H1 (cell line): ENCODE results near the gene ST13. TPM values are rescaled to one million over a fixed set of nuclear protein-coding genes. Genes with fewer than 3 reads are reported as not detected.

Source experiments
- ASH2L ChIP-seq: fragments of 200-600, 300-600 bp; sonication (generic); IDR thresholded peaks from one replicate; pipeline ENCODE4 v1.7.1; 2017; ENCODE audit warnings: low read length
- BCL11A ChIP-seq, 2 experiments: IDR thresholded peaks; one replicate each; pipeline ENCODE4 v1.6.1; 2011; ENCODE audit warnings: low read depth in 2 of 2, low read length in 2 of 2, mild to moderate bottlenecking in 2 of 2
- CBX5 ChIP-seq: fragments of 300-800, 300-1000 bp; sonication (generic); IDR thresholded peaks from 2 replicates; pipeline ENCODE4 v1.7.1; 2016; ENCODE audit warnings: antibody characterized with exemption, low read length, low read depth
- CHD7 ChIP-seq: fragments of 300-600 bp; sonication (generic); IDR thresholded peaks from 2 replicates; pipeline ENCODE4 v1.7.1; 2012; ENCODE audit warnings: low read length, moderate library complexity, mild to moderate bottlenecking, inconsistent platforms; ENCODE audit not compliant: insufficient replicate concordance
- EZH2 ChIP-seq: fragments of 200-600 bp; sonication (generic); IDR thresholded peaks from 2 replicates; pipeline ENCODE4 v1.7.1; 2012; ENCODE audit warnings: low read depth, mild to moderate bottlenecking, moderate library complexity, low read length, inconsistent platforms; ENCODE audit not compliant: severe bottlenecking
- PHF8 ChIP-seq: fragments of 200-600 bp; sonication (generic); conservative IDR thresholded peaks from 2 replicates; pipeline ENCODE4 v1.7.1; 2012; ENCODE audit warnings: low read depth, mild to moderate bottlenecking, inconsistent platforms, low read length, moderate library complexity
- POLR2A ChIP-seq, 2 experiments: IDR thresholded peaks; 1 replicate in 1 of 2; 2 replicates in 1 of 2; pipeline ENCODE4 v1.6.1; 2011; ENCODE audit warnings: low read depth in 2 of 2, low read length in 2 of 2, mild to moderate bottlenecking in 2 of 2; ENCODE audit errors: control extremely low read depth in 1 of 2
- SIX5 ChIP-seq: IDR thresholded peaks from 2 replicates; pipeline ENCODE4 v1.6.1; 2011; ENCODE audit warnings: mild to moderate bottlenecking, low read depth, low read length
- SP4 ChIP-seq: IDR thresholded peaks from 2 replicates; pipeline ENCODE4 v1.6.1; 2012; ENCODE audit warnings: low read length, inconsistent platforms
- YY1 ChIP-seq: IDR thresholded peaks from 2 replicates; pipeline ENCODE4 v1.6.1; 2011; ENCODE audit warnings: low read depth, mild to moderate bottlenecking, low read length
- polyA plus RNA-seq, 7 experiments: library from polyadenylated mRNA; depleted of rRNA in 3 of 7; stranded (reverse) in 5 of 7; unstranded in 2 of 7; fragments of >200 nt in 5 of 7; fragments of 200-250 nt in 2 of 7; gene quantifications; 1 replicate in 5 of 7; 2 replicates in 1 of 7; 4 replicates in 1 of 7; pipeline versions ENCODE4 v1.2.1 to v1.2.3, GENCODE V29; 2011 to 2013; ENCODE audit warnings: missing spikeins in 2 of 7, mixed read lengths in 2 of 7
- total RNA-seq: library from RNA; stranded (reverse); fragmentation: NEBNext Ultra II Directional; extraction: Animal tissue kit (Norgen Biotek cat#: 25700); gene quantifications from 2 replicates; pipeline ENCODE4 v1.2.1, GENCODE V29; 2021

ST13 gene
- total and polyA plus RNA-seq, 2 of the 8 experiments (the other 6 are each of a cell fraction or from before 2014, with no cell fraction given), result 52.0 to 305 TPM

- TF ChIP-seq CHD7 (no peak), YY1 (no peak), PHF8 (peak; percentile 83), SP4 (peak; percentile 98), POLR2A (IDR thresholded peaks at IDR 0.05; ENCODE audit: control extremely low read depth in 1 of 2, low read depth in 2 of 2, low read length in 2 of 2) (peak; percentile 81 to 91), SIX5 (no peak), CBX5 (no peak), BCL11A (IDR thresholded peaks at IDR 0.05; ENCODE audit: low read depth in 2 of 2, low read length in 2 of 2) (no peak), EZH2 (no peak), ASH2L (peak; percentile 53)
These were observed at the start of gene ST13, which contains the start of gene XPNPEP3 (continued) for GRCh38 chr22:40856513-40857308.
